H1 (cell line): ENCODE measurements around the gene PTPRJ. TPM values are rescaled to one million over a fixed set of nuclear protein-coding genes. Genes with fewer than 3 reads are reported as not detected.

Experiments
- CTCF ChIA-PET: fragments of 300-600 bp; sonication (Branson Sonifier 250); formaldehyde crosslinking; loops from one replicate; lab custom pipeline; 2021; ENCODE audit not compliant: partially characterized antibody; lab: Charles Lee
- POLR2A ChIA-PET: fragments of 300-600 bp; sonication (Branson Sonifier 250); formaldehyde crosslinking; loops from one replicate; lab custom pipeline; 2021; ENCODE audit warnings: inconsistent platforms; ENCODE audit not compliant: partially characterized antibody; lab: Charles Lee
- DNase-seq, 2 experiments: peaks; one replicate each; pipeline versions ENCODE4 v3.0.0 to v3.0.0-alpha.2; 2010 to 2022; ENCODE audit warnings: low spot score in 2 of 2, low read depth in 1 of 2, mixed read lengths in 1 of 2
- FAIRE-seq: peaks from 2 replicates; lab custom pipeline; 2011; peaks lifted over from hg19 to GRCh38; lab: Jason Lieb, UNC
- H2AFZ ChIP-seq: 2 replicates; pipeline ENCODE4 v1.8.1; 2012; ENCODE audit warnings: low read length, inconsistent platforms
- H2AK5ac ChIP-seq: 2 replicates; pipeline ENCODE4 v1.6.1; 2013; ENCODE audit warnings: low read depth, low read length
- H2BK120ac ChIP-seq: replicated peaks from 2 replicates; pipeline ENCODE3; 2013; ENCODE audit warnings: low read depth, low read length, inconsistent platforms
- H2BK12ac ChIP-seq: 2 replicates; pipeline ENCODE4 v1.6.1; 2013; ENCODE audit warnings: low read depth, low read length
- H2BK15ac ChIP-seq: 2 replicates; pipeline ENCODE4 v1.6.1; 2013; ENCODE audit warnings: low read length
- H2BK20ac ChIP-seq: 2 replicates; pipeline ENCODE4 v1.6.1; 2013; ENCODE audit warnings: low read length
- H2BK5ac ChIP-seq: 2 replicates; pipeline ENCODE4 v1.6.1; 2013; ENCODE audit warnings: low read depth, low read length
- H3K14ac ChIP-seq: 2 replicates; pipeline ENCODE4 v1.6.1; 2013; ENCODE audit warnings: inconsistent platforms; ENCODE audit not compliant: insufficient read length
- H3K18ac ChIP-seq: 2 replicates; pipeline ENCODE4 v1.6.1; 2013; ENCODE audit warnings: low read length; ENCODE audit errors: extremely low read depth
- H3K23ac ChIP-seq: 2 replicates; pipeline ENCODE4 v1.6.1; 2013; ENCODE audit warnings: inconsistent platforms; ENCODE audit not compliant: insufficient read length
- H3K23me2 ChIP-seq: 2 replicates; pipeline ENCODE4 v1.6.1; 2013; ENCODE audit warnings: low read depth, low read length
- H3K27ac ChIP-seq: 2 replicates; pipeline ENCODE4 v1.6.1; 2011; ENCODE audit warnings: low read depth, low read length, inconsistent platforms
- H3K27me3 ChIP-seq, 4 experiments: replicated peaks in 1 of 4; 1 replicate in 1 of 4; 2 replicates in 3 of 4; pipeline versions ENCODE4 v1.6.1 to v1.8.1; 2011 to 2013; ENCODE audit warnings: low read length in 3 of 4, mild to moderate bottlenecking in 3 of 4, inconsistent platforms in 2 of 4, mixed read lengths in 2 of 4, moderate library complexity in 1 of 4; ENCODE audit not compliant: control insufficient read depth in 3 of 4, insufficient read depth in 3 of 4; ENCODE audit errors: extremely low read depth in 1 of 4
- H3K36me3 ChIP-seq, 4 experiments: 2 replicates each; pipeline versions ENCODE4 v1.6.1 to v1.8.1; 2011 to 2013; ENCODE audit warnings: mild to moderate bottlenecking in 4 of 4, low read length in 3 of 4, moderate library complexity in 2 of 4, control low read depth in 1 of 4, inconsistent platforms in 1 of 4; ENCODE audit not compliant: insufficient read depth in 4 of 4, control insufficient read depth in 2 of 4
- H3K4ac ChIP-seq: replicated peaks from 2 replicates; pipeline ENCODE3; 2013; ENCODE audit warnings: low read length, low read depth, mixed read lengths, inconsistent platforms; ENCODE audit not compliant: insufficient read length
- H3K4me1 ChIP-seq, 4 experiments: replicated peaks in 1 of 4; 1 replicate in 1 of 4; 2 replicates in 3 of 4; pipeline versions ENCODE4 v1.6.1 to v1.8.1; 2011 to 2013; ENCODE audit warnings: low read length in 3 of 4, inconsistent platforms in 2 of 4, mixed read lengths in 1 of 4; ENCODE audit not compliant: insufficient read depth in 4 of 4, control insufficient read depth in 3 of 4
- H3K4me2 ChIP-seq, 2 experiments: 2 replicates each; pipeline versions ENCODE4 v1.6.1 to v1.8.1; 2011 to 2013; ENCODE audit warnings: low read depth in 2 of 2, low read length in 2 of 2, control low read depth in 1 of 2, inconsistent platforms in 1 of 2, mild to moderate bottlenecking in 1 of 2; ENCODE audit not compliant: insufficient read depth in 1 of 2
- H3K4me3 ChIP-seq, 4 experiments: fragments of 200-600, 300-600 bp in 1 of 4; sonication (generic), shearing (Covaris generic), sonication (Bioruptor Twin) in 1 of 4; 2 replicates each; pipeline versions ENCODE4 v1.5.1 to v1.8.1; 2011 to 2016; ENCODE audit warnings: low read length in 4 of 4, low read depth in 3 of 4, control low read depth in 2 of 4, inconsistent platforms in 2 of 4, mild to moderate bottlenecking in 2 of 4, mixed read lengths in 1 of 4, moderate library complexity in 1 of 4; ENCODE audit not compliant: insufficient read depth in 2 of 4; ENCODE audit errors: extremely low read depth in 1 of 4
- H3K56ac ChIP-seq: replicated peaks from 2 replicates; pipeline ENCODE3; 2013; ENCODE audit warnings: low read depth, mild to moderate bottlenecking, mixed read lengths, low read length, inconsistent platforms; ENCODE audit not compliant: insufficient read length
- H3K79me1 ChIP-seq: 2 replicates; pipeline ENCODE4 v1.6.1; 2013; ENCODE audit warnings: low read depth, low read length, control low read depth
- H3K79me2 ChIP-seq, 2 experiments: 2 replicates each; pipeline versions ENCODE4 v1.6.1 to v1.8.1; 2012 to 2013; ENCODE audit warnings: low read length in 2 of 2, mild to moderate bottlenecking in 2 of 2, inconsistent platforms in 1 of 2; ENCODE audit not compliant: insufficient read depth in 2 of 2, control insufficient read depth in 1 of 2
- H3K9ac ChIP-seq, 4 experiments: replicated peaks in 1 of 4; 1 replicate in 1 of 4; 2 replicates in 3 of 4; pipeline versions ENCODE4 v1.6.1 to v1.8.1; 2011 to 2013; ENCODE audit warnings: low read depth in 3 of 4, low read length in 3 of 4, control low read depth in 2 of 4, mild to moderate bottlenecking in 2 of 4, moderate library complexity in 2 of 4, inconsistent platforms in 1 of 4; ENCODE audit errors: extremely low read depth in 1 of 4
- H3K9me3 ChIP-seq, 2 experiments: 2 replicates each; pipeline versions ENCODE4 v1.6.1 to v1.8.1; 2012 to 2013; ENCODE audit warnings: mild to moderate bottlenecking in 2 of 2, moderate library complexity in 2 of 2, control low read depth in 1 of 2, inconsistent platforms in 1 of 2, low read depth in 1 of 2, low read length in 1 of 2, mixed read lengths in 1 of 2; ENCODE audit not compliant: insufficient read depth in 2 of 2
- H4K20me1 ChIP-seq, 2 experiments: replicated peaks in 1 of 2; 2 replicates each; pipeline versions ENCODE3 to v1.8.1; 2011 to 2013; ENCODE audit warnings: inconsistent platforms in 2 of 2, low read length in 2 of 2, mild to moderate bottlenecking in 1 of 2; ENCODE audit not compliant: insufficient read depth in 2 of 2, control insufficient read depth in 1 of 2
- H4K5ac ChIP-seq: 2 replicates; pipeline ENCODE4 v1.6.1; 2013; ENCODE audit warnings: low read length, low read depth, mixed read lengths, inconsistent platforms; ENCODE audit not compliant: insufficient read length
- H4K8ac ChIP-seq: 2 replicates; pipeline ENCODE4 v1.8.0; 2013; ENCODE audit warnings: mild to moderate bottlenecking, moderate library complexity, low read length, inconsistent platforms; ENCODE audit not compliant: insufficient read depth; ENCODE audit errors: extremely low read depth
- H4K91ac ChIP-seq: replicated peaks from 2 replicates; pipeline ENCODE3; 2013; ENCODE audit warnings: low read length, mixed read lengths, inconsistent platforms; ENCODE audit not compliant: insufficient read length
- RXRA ChIP-seq: IDR thresholded peaks from 2 replicates; pipeline ENCODE4 v1.6.1; 2011; ENCODE audit warnings: low read depth, mild to moderate bottlenecking, low read length, moderate library complexity; ENCODE audit not compliant: insufficient read depth
- whole genome bisulfite sequencing, 2 experiments: shearing (Covaris generic) in 1 of 2; methylation state at CpG; one replicate each; pipeline versions ENCODE4 v1.1.6 to v1.1.7; 2013 to 2015; ENCODE audit warnings: low lambda C conversion rate in 2 of 2, mixed read lengths in 2 of 2, inconsistent platforms in 1 of 2, low coverage in 1 of 2, missing lambda C conversion rate in 1 of 2; ENCODE audit not compliant: insufficient replicate concordance in 2 of 2, insufficient coverage in 1 of 2, insufficient read length in 1 of 2; ENCODE audit errors: extremely low coverage in 1 of 2, missing lambda C conversion rate in 1 of 2; 5-methylcytosine and 5-hydroxymethylcytosine counted together
- polyA plus RNA-seq, 7 experiments: library from polyadenylated mRNA; depleted of rRNA in 3 of 7; stranded (reverse) in 5 of 7; unstranded in 2 of 7; fragments of >200 nt in 5 of 7; fragments of 200-250 nt in 2 of 7; gene quantifications; 1 replicate in 5 of 7; 2 replicates in 1 of 7; 4 replicates in 1 of 7; pipeline versions ENCODE4 v1.2.1 to v1.2.3, GENCODE V29; 2011 to 2013; ENCODE audit warnings: missing spikeins in 2 of 7, mixed read lengths in 2 of 7
- total RNA-seq: library from RNA; stranded (reverse); fragmentation: NEBNext Ultra II Directional; extraction: Animal tissue kit (Norgen Biotek cat#: 25700); gene quantifications from 2 replicates; pipeline ENCODE4 v1.2.1, GENCODE V29; 2021

Gene PTPRJ
- total and polyA plus RNA-seq, 2 of the 8 experiments (the other 6 are each of a cell fraction or from before 2014, with no cell fraction given) = 4.4 to 22.6 TPM

GRCh38 chr11:47960015-47960414, 20.3 kb upstream of the PTPRJ start:
- H3K4me1 ChIP-seq = no peaks in the 10 kb centered on the region
- H2AFZ ChIP-seq = no peak overlapping the region
- no peak overlapping the region; the same call in 1 of the 2 replicates for H4K8ac ChIP-seq
- H3K4ac ChIP-seq = no peak overlapping the region
- H4K5ac ChIP-seq = no peak overlapping the region
- FAIRE-seq (no peak), DNase-seq (no peak)
- no peak overlapping the region for H2BK120ac ChIP-seq
- no peaks in the 10 kb centered on the region for H3K36me3 ChIP-seq
- POLR2A ChIA-PET = no interaction called here
- H2BK15ac ChIP-seq = no peak overlapping the region
- no peak overlapping the region for H4K91ac ChIP-seq
- no peak overlapping the region for H2BK12ac ChIP-seq
- no peaks in the 10 kb centered on the region for H3K9me3 ChIP-seq
- H3K9ac ChIP-seq = no peak overlapping the region
- no peaks in the 10 kb centered on the region; the same call in 1 of the 2 replicates for H3K79me1 ChIP-seq
- no peak overlapping the region for H2AK5ac ChIP-seq
- H3K27me3 ChIP-seq = no peaks in the 10 kb centered on the region
- H3K27ac ChIP-seq = no peak overlapping the region
- no peak overlapping the region for H3K18ac ChIP-seq
- no peaks in the 10 kb centered on the region for H3K79me2 ChIP-seq
- H3K23ac ChIP-seq = no peak overlapping the region
- H3K23me2 ChIP-seq = no peaks in the 10 kb centered on the region
- no peak overlapping the region for H3K4me3 ChIP-seq
- no peak overlapping the region for H3K56ac ChIP-seq
- H3K4me2 ChIP-seq = no peak overlapping the region
- H4K20me1 ChIP-seq = no peaks in the 10 kb centered on the region
- no peak overlapping the region for H2BK20ac ChIP-seq
- CTCF ChIA-PET = interaction anchor here (0.6 to 2.0 kb wide), 4 partner anchors 10 to 1236 kb away, joined by 3 to 5 read pairs (median 3); no protein-coding TSS in a partner anchor
- H3K14ac ChIP-seq = no peak overlapping the region
- no peak overlapping the region for H2BK5ac ChIP-seq
- 98% methylated on average over 6 of the region's 6 CpGs; no CpG with 5 or more reads in 1 of the 2 experiments for WGBS, 2 experiments
- TF ChIP-seq RXRA = no peak
